DND-41 (cell line): ENCODE results near the gene NFIB.

Experiments
- ATAC-seq: fragments of 200-7000 bp; cut with Tn5 transposase; 3 replicates; pipeline ENCODE4 v1.9.1; 2021; ENCODE audit warnings: low read depth; ENCODE audit not compliant: insufficient read depth
- DNase-seq: peaks from one replicate; pipeline ENCODE4 v3.0.0-alpha.2; 2020
- H2AFZ ChIP-seq: 2 replicates; pipeline ENCODE4 v1.6.0; 2012; ENCODE audit warnings: low read depth, low read length
- H3K27ac ChIP-seq: 2 replicates; pipeline ENCODE4 v1.5.1; 2012; ENCODE audit warnings: low read length, inconsistent platforms
- H3K27me3 ChIP-seq: fragments of 200-600 bp; sonication (generic); 2 replicates; pipeline ENCODE4 v1.6.0; 2012; ENCODE audit warnings: low read length, mild to moderate bottlenecking, inconsistent platforms; ENCODE audit not compliant: insufficient read depth, poor library complexity
- H3K36me3 ChIP-seq: 2 replicates; pipeline ENCODE4 v1.5.1; 2012; ENCODE audit warnings: low read length, inconsistent platforms; ENCODE audit not compliant: insufficient read depth
- H3K4me1 ChIP-seq: 2 replicates; pipeline ENCODE4 v1.5.1; 2012; ENCODE audit warnings: mild to moderate bottlenecking, low read length; ENCODE audit not compliant: insufficient read depth
- H3K4me2 ChIP-seq: 2 replicates; pipeline ENCODE4 v1.6.0; 2012; ENCODE audit warnings: mild to moderate bottlenecking, moderate library complexity, low read length, inconsistent platforms; ENCODE audit not compliant: insufficient read depth
- H3K4me3 ChIP-seq, 2 experiments: fragments of 200-600 bp in 1 of 2; shearing (Covaris generic) in 1 of 2; 2 replicates each; pipeline ENCODE4 v1.5.1; 2012 to 2016; ENCODE audit warnings: inconsistent platforms in 2 of 2, low read length in 2 of 2, mild to moderate bottlenecking in 2 of 2, low read depth in 1 of 2, moderate library complexity in 1 of 2
- H3K79me2 ChIP-seq: 2 replicates; pipeline ENCODE4 v1.6.0; 2012; ENCODE audit warnings: low read length, inconsistent platforms; ENCODE audit not compliant: insufficient read depth
- H3K9ac ChIP-seq: 2 replicates; pipeline ENCODE4 v1.6.0; 2012; ENCODE audit warnings: low read depth, mild to moderate bottlenecking, inconsistent platforms, low read length, moderate library complexity
- H3K9me3 ChIP-seq: 2 replicates; pipeline ENCODE4 v1.5.1; 2012; ENCODE audit warnings: low read length, moderate library complexity, mild to moderate bottlenecking, inconsistent platforms; ENCODE audit not compliant: insufficient read depth, severe bottlenecking
- H4K20me1 ChIP-seq: 2 replicates; pipeline ENCODE4 v1.6.0; 2012; ENCODE audit warnings: low read length; ENCODE audit not compliant: insufficient read depth
- EZH2 ChIP-seq: IDR thresholded peaks from 3 replicates; pipeline ENCODE4 v1.6.1; 2012; ENCODE audit warnings: borderline replicate concordance, low read depth, mild to moderate bottlenecking, moderate library complexity, low read length, inconsistent platforms; ENCODE audit not compliant: severe bottlenecking
- TF ChIP-seq, protein P1 (sequence below): IDR thresholded peaks from 2 replicates; pipeline ENCODE4 v1.5.1; 2012; ENCODE audit warnings: borderline replicate concordance, low read length, moderate library complexity, mild to moderate bottlenecking; ENCODE audit not compliant: poor library complexity, severe bottlenecking; ENCODE audit errors: extremely low read depth

The NFIB gene

DNA sequence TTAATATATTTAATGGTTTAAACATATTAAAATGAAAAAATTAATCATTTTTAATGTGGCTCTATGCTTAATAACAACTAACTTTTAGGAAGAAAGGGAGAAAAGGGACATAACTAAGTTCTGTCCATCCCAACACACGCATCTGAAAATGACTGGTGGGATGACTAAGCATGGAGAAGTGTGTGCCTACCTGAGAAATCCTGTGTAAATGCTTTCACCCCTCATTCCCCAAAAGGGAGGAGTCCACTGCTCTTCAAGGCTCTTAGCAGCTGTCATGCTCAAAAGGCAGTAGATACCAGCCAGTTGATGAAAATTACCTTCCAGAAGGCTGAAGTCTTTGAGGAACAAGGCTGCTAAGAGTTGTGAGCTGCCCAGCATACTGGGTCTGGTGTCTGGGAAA, 130.9 kb downstream of the NFIB start:
- Histone ChIP-seq H3K9ac (no peak overlapping the region), H2AFZ (no peak overlapping the region), H3K27ac (no peak overlapping the region), H4K20me1 (no peaks in the 10 kb centered on the region), H3K9me3 (no peaks in the 10 kb centered on the region), H3K4me1 (no peaks in the 10 kb centered on the region), H3K79me2 (no peaks in the 10 kb centered on the region), H3K36me3 (no peaks in the 10 kb centered on the region), H3K27me3 (no peaks in the 10 kb centered on the region), H3K4me3 (no peak overlapping the region), H3K4me2 (no peak overlapping the region)
- TF ChIP-seq, protein P1, sequence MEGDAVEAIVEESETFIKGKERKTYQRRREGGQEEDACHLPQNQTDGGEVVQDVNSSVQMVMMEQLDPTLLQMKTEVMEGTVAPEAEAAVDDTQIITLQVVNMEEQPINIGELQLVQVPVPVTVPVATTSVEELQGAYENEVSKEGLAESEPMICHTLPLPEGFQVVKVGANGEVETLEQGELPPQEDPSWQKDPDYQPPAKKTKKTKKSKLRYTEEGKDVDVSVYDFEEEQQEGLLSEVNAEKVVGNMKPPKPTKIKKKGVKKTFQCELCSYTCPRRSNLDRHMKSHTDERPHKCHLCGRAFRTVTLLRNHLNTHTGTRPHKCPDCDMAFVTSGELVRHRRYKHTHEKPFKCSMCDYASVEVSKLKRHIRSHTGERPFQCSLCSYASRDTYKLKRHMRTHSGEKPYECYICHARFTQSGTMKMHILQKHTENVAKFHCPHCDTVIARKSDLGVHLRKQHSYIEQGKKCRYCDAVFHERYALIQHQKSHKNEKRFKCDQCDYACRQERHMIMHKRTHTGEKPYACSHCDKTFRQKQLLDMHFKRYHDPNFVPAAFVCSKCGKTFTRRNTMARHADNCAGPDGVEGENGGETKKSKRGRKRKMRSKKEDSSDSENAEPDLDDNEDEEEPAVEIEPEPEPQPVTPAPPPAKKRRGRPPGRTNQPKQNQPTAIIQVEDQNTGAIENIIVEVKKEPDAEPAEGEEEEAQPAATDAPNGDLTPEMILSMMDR: no peak
- TF ChIP-seq EZH2: no peak
- no peak for ATAC-seq
- no peak for DNase-seq

DNA sequence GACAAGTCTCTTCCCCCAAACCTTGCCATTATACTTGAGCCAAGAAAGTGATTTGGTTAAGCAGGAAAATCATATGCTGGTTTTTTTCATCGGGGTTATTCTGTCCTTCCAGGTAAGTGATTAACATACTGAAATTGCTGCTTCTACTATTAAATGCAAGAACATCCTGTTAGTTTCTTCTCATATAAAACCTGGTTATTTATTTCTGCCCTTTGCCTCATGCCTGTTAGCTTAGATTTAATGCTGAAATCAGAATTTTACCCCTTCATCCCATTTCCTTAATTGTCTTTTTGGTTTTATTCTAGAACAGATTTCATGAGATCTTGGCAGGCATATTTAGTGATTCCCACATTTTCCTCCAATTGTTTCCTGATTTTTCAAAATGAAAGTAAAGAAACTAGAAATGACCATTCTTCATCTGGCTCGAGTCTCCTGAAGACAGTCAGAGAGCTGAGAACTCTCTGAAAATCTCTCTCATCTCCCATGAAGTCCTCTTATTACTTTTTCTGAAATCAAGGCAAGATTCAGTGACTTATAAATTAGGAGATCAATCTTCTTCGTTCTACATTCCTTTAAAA, 132.9 kb downstream of the NFIB start:
- no peaks in the 10 kb centered on the region for H3K36me3 ChIP-seq
- H3K4me3 ChIP-seq: no peak overlapping the region
- TF ChIP-seq, protein P1: no peak
- TF ChIP-seq EZH2: no peak
- H3K9me3 ChIP-seq: no peaks in the 10 kb centered on the region
- no peak overlapping the region for H3K27ac ChIP-seq
- no peak for DNase-seq
- H3K4me1 ChIP-seq: no peaks in the 10 kb centered on the region
- no peak for ATAC-seq
- no peak overlapping the region for H3K4me2 ChIP-seq
- no peaks in the 10 kb centered on the region for H4K20me1 ChIP-seq
- H3K79me2 ChIP-seq: no peaks in the 10 kb centered on the region
- H3K9ac ChIP-seq: no peak overlapping the region
- H3K27me3 ChIP-seq: no peaks in the 10 kb centered on the region
- H2AFZ ChIP-seq: no peak overlapping the region

DNA sequence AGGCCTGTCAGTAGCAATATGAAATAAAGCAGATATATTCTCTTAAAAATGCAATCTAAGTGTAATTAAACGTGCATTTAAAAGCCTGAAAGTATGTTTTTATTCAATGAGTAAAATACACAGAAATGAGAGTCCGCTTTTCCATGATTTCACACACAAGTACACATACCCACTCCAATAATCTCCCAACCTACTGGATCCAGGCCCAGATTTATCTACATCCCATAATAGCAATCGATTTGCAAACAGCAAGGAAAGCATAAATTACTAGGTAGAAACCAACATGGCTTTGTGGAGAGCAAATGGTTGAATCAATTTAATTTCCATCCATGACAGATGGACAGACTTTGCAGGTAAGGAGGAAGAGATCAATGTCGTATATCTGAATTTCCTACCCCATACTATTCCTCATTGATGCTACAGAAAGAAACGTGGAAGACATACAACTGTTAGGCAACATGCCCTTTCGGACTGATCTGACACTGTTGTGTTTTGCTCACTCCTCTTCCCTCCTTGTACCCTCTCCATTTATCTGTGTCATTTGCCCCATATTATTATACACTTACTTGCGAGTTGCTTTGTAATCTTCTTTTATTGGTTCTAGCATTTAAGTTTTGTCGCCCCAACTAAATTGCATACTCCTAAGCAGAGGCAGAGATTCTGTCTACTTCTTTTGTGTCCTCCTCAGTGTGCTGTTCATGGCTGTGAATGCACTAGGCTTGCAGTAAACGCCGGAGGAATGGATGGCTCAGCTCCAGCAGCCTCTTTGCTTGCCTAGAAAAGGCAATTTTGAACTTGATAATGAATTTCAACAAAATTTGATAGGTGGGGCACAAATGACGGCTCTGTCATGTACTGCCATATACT, 133.6 kb downstream of the NFIB start:
- Histone ChIP-seq H3K9me3 (no peaks in the 10 kb centered on the region), H4K20me1 (no peaks in the 10 kb centered on the region), H3K79me2 (no peaks in the 10 kb centered on the region), H3K27ac (no peak overlapping the region), H3K4me3 (no peak overlapping the region), H3K36me3 (no peaks in the 10 kb centered on the region), H2AFZ (no peak overlapping the region), H3K9ac (no peak overlapping the region), H3K4me1 (no peaks in the 10 kb centered on the region), H3K27me3 (no peaks in the 10 kb centered on the region), H3K4me2 (no peak overlapping the region)
- TF ChIP-seq EZH2: no peak
- TF ChIP-seq, protein P1: no peak
- no peak for ATAC-seq
- DNase-seq: no peak
